ENCODE data around the gene WRAP73.

DNA sequence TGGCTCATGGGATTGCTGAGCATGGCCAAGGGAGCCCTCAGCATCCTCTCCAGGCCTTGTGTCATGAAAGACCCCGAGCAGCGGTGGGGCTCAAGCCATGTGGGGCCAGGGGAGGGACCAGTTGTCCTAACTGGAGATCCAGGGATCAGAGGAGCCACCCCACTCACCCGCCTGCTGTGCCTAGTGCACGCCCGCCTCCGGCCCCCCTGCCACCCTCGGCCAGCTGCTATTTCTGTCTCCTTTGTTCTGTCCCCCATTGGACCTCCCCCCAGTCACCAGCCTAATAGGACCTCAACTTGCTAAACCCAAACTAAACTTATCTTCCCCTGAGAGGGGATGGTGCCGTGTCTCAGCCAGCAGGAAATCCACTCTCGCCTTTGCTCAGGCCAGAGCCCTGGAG is 46.8 kb upstream of the WRAP73 start:
- TF ChIP-seq, protein P1, sequence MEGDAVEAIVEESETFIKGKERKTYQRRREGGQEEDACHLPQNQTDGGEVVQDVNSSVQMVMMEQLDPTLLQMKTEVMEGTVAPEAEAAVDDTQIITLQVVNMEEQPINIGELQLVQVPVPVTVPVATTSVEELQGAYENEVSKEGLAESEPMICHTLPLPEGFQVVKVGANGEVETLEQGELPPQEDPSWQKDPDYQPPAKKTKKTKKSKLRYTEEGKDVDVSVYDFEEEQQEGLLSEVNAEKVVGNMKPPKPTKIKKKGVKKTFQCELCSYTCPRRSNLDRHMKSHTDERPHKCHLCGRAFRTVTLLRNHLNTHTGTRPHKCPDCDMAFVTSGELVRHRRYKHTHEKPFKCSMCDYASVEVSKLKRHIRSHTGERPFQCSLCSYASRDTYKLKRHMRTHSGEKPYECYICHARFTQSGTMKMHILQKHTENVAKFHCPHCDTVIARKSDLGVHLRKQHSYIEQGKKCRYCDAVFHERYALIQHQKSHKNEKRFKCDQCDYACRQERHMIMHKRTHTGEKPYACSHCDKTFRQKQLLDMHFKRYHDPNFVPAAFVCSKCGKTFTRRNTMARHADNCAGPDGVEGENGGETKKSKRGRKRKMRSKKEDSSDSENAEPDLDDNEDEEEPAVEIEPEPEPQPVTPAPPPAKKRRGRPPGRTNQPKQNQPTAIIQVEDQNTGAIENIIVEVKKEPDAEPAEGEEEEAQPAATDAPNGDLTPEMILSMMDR (conservative IDR thresholded peaks at IDR 0.05; ENCODE audit: low read depth in 2 of 2), result no peak
- TF ChIP-seq POLR2AphosphoS5 (IDR thresholded peaks at IDR 0.05; ENCODE audit: low read depth) (no peak), JUNB (IDR thresholded peaks at IDR 0.05; ENCODE audit: unreplicated experiment) (no peak), EZH2 (IDR thresholded peaks at IDR 0.05; ENCODE audit: low read depth, unreplicated experiment) (no peak)
- TF ChIP-seq, protein P2, sequence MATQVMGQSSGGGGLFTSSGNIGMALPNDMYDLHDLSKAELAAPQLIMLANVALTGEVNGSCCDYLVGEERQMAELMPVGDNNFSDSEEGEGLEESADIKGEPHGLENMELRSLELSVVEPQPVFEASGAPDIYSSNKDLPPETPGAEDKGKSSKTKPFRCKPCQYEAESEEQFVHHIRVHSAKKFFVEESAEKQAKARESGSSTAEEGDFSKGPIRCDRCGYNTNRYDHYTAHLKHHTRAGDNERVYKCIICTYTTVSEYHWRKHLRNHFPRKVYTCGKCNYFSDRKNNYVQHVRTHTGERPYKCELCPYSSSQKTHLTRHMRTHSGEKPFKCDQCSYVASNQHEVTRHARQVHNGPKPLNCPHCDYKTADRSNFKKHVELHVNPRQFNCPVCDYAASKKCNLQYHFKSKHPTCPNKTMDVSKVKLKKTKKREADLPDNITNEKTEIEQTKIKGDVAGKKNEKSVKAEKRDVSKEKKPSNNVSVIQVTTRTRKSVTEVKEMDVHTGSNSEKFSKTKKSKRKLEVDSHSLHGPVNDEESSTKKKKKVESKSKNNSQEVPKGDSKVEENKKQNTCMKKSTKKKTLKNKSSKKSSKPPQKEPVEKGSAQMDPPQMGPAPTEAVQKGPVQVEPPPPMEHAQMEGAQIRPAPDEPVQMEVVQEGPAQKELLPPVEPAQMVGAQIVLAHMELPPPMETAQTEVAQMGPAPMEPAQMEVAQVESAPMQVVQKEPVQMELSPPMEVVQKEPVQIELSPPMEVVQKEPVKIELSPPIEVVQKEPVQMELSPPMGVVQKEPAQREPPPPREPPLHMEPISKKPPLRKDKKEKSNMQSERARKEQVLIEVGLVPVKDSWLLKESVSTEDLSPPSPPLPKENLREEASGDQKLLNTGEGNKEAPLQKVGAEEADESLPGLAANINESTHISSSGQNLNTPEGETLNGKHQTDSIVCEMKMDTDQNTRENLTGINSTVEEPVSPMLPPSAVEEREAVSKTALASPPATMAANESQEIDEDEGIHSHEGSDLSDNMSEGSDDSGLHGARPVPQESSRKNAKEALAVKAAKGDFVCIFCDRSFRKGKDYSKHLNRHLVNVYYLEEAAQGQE (IDR thresholded peaks at IDR 0.05; ENCODE audit: unreplicated experiment), result no peak

Data from GM23338 (cell line).